Measurements from ENCODE around the gene MFAP2.

GRCh38 chr1:17017435-17017834 is 37.0 kb upstream of the MFAP2 start:
- TF ChIP-seq POLR2A (IDR thresholded peaks at IDR 0.05) = no peak
- no peak for TF ChIP-seq CTCF (IDR thresholded peaks at IDR 0.05)

All from heart left ventricle (tissue), 13 donors.